GM19043 (cell line): Measurements from ENCODE around the gene SMG6.
"Not testable (repeated sequence)": the region's sequence is repeated elsewhere in the genome, so short reads cannot be mapped to it uniquely, and the experiment has no call there.

Source experiments
- ATAC-seq: cut with Tn5 transposase; IDR thresholded peaks from one replicate; pipeline ENCODE4 v1.9.1; 2021; ENCODE audit warnings: low read depth; ENCODE audit not compliant: unreplicated experiment

Gene SMG6

GRCh38 chr17:2156666-2157065 is 146.9 kb downstream of the SMG6 start:
- no peak for ATAC-seq

DNA sequence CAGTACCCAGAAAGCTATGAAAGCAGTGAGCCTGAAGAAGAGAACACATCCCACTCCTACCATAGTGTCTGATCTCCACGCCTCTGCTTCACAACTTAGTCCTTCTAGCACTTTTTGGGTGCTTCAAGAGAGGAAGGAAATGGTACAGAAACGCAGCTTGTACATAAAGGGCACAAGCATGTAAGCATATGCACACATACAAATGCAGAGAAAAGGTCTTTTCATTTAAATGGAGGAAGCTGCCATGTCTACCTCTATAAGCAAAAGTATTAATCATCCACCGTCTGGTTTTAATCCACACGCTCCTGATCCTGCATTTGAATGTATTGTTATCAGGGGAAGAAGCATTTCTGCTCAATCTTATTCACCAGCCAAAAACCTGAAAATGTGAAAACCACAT is 148.0 kb downstream of the SMG6 start:
- no peak for ATAC-seq

DNA sequence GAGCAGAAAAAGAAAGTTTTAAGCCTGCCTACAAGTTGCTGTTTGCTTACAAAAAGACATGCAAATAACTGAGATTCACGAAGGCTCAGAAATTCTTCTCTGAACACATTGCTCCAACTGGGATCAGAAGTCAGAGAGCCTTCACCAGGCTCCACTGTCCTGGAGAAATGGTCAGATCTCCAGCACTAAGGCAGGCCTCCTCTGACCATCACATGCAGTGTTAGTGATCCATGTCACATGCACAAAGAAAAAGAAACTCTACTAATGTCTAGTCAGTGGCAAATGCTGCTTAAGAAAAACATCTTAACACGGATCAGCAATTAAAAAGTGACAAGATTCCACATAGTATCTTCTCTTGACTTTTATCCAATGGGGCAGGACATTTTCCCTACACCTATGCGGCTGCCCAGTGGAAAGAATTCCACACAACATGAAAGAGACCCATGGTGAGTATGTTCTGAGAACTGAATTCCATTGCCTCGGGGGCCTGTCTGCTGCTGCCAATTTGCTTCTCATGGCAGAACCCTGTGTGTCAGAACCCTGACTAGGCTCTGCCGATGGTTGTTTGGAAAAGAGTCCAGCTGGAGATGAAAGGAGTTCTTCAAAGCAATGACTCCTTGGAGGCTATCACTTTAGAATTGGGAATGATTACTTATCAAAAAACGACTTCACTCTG is 152.1 kb downstream of the SMG6 start:
- no peak for ATAC-seq

DNA sequence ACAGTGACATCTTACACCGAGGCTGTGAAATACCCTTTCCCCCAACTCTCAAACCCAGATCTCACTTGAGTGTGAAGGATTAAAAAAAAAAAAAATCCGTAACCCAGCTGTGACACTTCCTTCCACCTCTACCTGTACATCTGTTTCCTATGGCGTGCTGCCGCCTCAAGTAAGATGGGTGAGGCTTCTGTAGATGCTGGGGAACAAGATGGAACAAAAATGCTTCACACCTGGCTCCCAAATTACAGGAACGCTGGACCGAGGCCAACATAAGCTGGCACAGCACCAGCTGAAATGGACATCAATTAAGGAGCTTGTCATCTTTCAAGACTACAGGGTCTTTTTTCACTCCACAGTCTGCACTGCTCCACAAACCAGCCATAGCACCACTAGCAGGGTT is 152.8 kb downstream of the SMG6 start:
- ATAC-seq, result no peak

DNA sequence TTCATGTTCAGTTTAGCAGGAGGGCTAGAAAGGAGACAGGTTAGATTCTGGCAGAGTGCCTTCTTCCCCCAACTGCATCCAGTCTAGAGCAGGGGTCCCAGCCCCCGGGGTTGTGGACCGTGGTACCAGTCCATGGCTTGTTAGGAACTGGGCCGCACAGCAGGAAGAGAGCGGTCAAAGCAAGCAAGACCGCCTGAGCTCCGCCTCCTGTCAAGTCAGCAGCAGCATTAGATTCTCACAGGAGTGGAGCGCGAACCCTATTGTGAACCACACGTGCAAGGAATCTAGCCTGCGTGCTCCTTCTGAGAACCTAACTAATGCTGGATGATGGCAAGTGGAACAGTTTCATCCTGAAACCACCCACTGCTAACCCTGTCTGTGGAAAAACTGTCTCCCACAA is 153.7 kb downstream of the SMG6 start:
- no peak for ATAC-seq

DNA sequence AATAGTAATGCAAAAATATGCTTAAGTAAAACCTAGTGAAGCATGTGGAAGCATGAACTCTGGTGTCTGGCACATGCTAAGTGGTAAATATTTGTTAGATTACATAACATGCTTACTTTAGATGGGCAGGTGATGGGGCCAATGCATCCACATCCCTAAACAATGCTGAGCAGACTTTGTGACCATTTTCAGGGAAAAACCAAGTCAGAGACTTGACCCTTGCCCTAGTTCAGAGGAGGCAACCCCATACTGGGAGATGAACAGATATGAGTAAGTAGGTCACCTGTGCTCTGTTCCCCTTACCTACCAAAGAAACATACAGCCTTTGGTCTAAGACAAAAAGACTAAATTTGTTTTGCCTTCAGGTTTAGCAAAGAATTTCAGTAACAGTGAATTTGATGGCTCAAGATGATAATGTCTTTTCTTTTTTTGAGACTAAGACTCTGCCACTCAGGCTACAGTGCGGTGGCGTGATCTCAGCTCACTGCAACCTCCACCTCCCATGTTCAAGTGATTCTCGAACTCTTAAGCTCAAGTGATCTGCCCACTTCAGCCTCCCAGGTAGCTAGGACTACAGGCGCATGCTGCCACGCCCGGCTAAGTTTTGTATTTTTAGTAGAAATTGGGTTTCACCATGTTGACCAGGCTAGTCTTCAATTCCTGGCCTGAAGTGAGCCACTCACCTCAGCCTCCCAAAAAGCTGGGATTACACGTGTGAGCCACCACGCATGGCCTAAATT is 157.3 kb downstream of the SMG6 start:
- ATAC-seq, result no peak

GRCh38 chr17:2144701-2145100 is 158.9 kb downstream of the SMG6 start:
- ATAC-seq, result no peak

DNA sequence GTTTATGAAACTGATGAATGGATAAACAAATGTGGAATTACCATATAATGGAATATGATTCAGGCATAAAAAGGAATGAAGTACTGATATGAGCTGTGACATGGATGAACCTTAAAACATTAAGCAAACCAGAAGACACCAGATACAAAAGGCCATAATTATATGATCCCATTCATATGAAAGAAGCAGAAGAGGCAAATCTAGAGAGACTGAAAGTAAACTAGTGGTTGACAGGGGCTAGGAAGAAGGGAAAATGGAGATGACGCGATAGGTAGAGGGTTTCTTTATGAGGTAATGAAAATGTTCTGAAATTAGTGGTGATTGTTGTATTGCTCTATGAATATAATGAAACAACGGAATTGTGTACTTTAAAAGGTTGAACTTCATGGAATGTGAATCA is 160.3 kb downstream of the SMG6 start:
- ATAC-seq, result no peak

- not testable (repeated sequence) for ATAC-seq
Measured at GRCh38 chr17:2142682-2143081, 160.9 kb downstream of the SMG6 start.

GRCh38 chr17:2140683-2141082 is 162.9 kb downstream of the SMG6 start:
- ATAC-seq, result no peak

GRCh38 chr17:2138761-2139160 is 164.8 kb downstream of the SMG6 start:
- ATAC-seq, result no peak

GRCh38 chr17:2138318-2138717 is 165.3 kb downstream of the SMG6 start:
- peak; percentile 65 for ATAC-seq

DNA sequence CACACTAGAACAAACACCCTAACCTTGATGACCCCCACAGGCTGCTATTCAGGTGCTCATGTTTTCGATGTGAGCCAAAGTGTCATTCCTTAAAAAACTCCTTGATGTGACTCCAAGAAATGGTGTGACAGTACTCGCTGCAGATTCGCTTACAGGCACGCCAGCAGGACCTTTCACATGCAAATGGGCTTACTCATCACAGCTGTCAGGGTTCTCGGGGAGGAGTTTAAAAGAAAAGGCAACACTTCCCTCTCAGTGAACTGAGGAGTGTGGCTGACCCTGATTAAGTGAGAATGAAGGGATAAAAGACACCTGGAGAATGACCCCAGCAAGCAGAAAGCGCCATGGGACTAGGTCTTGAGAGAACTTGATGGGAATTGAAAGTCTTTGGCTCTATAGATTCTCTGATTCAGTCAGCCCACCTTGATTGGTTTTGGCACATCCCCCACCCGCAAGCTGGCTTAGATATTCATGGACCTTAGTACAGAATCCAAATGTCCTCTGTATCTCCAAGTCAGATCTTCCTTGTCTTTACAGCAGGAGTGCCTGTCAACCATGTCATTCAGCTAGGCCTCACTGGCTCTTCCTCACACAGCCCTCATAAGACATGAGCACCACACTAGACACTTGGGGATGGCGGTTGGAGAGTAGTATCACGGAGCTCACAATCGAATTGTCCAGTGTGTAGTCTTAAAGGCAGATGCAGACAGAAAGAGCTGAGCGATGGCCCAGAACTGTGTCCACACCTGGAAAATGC is 166.1 kb downstream of the SMG6 start:
- no peak for ATAC-seq

DNA sequence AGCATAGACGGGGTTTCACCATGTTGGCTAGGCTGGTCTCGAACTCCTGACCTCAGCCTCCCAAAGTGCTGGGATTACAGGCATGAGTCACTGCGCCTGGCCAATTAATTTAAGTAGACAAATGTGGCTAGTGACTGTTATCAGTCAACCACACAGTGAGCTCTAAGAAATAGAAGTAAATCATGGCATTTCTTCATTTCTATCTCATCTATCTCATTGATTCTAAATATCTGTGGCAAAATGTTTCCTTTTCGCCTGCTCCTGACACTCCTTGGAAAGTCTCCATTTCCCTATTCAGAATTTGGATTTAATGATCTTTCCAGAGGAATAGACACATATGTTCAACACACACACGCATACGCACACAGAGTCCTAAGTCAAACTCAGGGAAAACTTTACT is 167.3 kb downstream of the SMG6 start:
- no peak for ATAC-seq

- ATAC-seq, result no peak
Measured at GRCh38 chr17:2128011-2128410, 175.6 kb downstream of the SMG6 start.

GRCh38 chr17:2125013-2125535 is 178.5 kb downstream of the SMG6 start:
- ATAC-seq, result no peak

DNA sequence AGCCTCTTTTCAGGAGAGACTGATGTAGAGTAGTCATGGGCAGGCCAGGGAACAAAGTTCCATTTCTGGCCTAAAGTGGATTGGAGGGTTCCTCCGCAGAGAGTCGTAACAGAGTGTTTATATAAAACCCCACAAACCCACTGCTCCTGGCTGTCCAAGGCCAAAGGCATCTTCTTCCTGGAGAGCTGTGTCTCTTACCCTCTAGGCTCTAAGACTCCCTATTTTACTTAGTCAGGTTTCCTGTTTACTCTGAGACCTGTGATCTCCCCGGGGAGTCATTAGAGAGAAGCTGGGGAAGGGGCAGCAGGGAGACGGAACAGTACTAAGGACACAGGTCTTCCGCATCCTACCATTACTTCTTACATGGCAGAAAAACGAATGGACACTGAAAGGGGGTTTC is 179.2 kb downstream of the SMG6 start:
- ATAC-seq, result no peak

- ATAC-seq, result no peak
Measured at GRCh38 chr17:2123375-2124251, 180.0 kb downstream of the SMG6 start.

DNA sequence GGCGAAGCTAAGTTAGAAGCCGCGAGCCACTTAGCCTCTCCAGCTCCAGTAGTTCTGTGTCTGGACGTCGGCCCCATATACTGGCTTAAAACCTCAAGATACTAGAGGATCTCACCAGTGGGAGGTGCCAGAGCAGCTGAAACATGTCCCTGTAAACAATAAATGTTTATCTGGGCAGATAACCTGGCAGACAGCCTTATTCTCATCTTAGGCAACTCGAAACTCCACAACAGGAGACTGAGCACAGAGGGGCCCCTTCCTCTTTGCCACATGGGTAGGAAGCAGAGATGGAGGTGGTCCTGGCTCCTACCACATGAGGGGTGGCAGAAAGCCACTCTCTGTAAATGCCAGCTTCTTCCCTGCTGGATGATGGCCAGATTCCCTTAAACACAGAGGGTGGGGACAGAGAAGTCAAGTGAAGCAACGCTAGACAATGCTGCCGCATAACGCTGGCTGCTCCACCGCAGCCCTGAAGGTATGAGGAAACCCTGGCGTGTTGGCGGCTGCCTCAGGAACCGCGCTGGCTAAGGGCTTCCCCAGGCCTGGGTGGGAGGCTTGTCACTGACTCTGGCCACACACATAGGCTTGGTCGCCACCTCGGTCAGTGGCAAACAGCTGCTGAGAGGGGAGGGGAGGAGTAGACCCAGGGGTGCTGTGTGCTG is 180.8 kb downstream of the SMG6 start:
- ATAC-seq, result no peak
